ENCODE results near the gene STRIP1.

GRCh38 chr1:110091381-110091780 is 57.0 kb downstream of the STRIP1 start:
- TF ChIP-seq CTCF (IDR thresholded peaks at IDR 0.05) (no peak), POLR2A (IDR thresholded peaks at IDR 0.05) (no peak)

All from vagina (tissue), 2 donors.